Activated T-cell treated with anti-CD3 and anti-CD28 coated beads, Interleukin-2, amount 50 U/mL, for 72 hours (primary cell): ENCODE results near the gene FAM171A1. TPM values are rescaled to one million over a fixed set of nuclear protein-coding genes. Genes with fewer than 3 reads are reported as not detected.

Experiments used
- ATAC-seq, 2 donors: fragments of 150-1000 bp; cut with Tn5 transposase; replicated peaks in 1 of 2; 2 replicates each; pipeline ENCODE4 v1.10.0; 2021; ENCODE audit warnings: moderate library complexity in 2 of 2, mild to moderate bottlenecking in 1 of 2
- DNase-seq, 2 donors: peaks; one replicate each; pipeline ENCODE4 v3.0.0; 2021 to 2022; ENCODE audit warnings: mixed read lengths in 1 of 2
- H3K27ac Mint-ChIP-seq: one replicate; pipeline ENCODE4 v1.8.0; 2022; ENCODE audit warnings: mild to moderate bottlenecking, moderate library complexity, mixed read lengths
- H3K27me3 Mint-ChIP-seq: one replicate; pipeline ENCODE4 v1.8.0; 2022; ENCODE audit warnings: low read depth, mixed read lengths
- H3K36me3 Mint-ChIP-seq, 2 donors: one replicate each; pipeline ENCODE4 v1.8.0; 2022; ENCODE audit warnings: mixed read lengths in 2 of 2, mild to moderate bottlenecking in 1 of 2; ENCODE audit not compliant: insufficient read depth in 2 of 2
- H3K4me1 Mint-ChIP-seq: one replicate; pipeline ENCODE4 v1.8.0; 2022; ENCODE audit warnings: low read depth, mixed read lengths
- H3K4me3 Mint-ChIP-seq, 2 donors: one replicate each; pipeline ENCODE4 v1.8.0; 2022; ENCODE audit warnings: mild to moderate bottlenecking in 2 of 2, mixed read lengths in 2 of 2, moderate library complexity in 2 of 2
- H3K9me3 Mint-ChIP-seq, 2 donors: one replicate each; pipeline ENCODE4 v1.8.0; 2022; ENCODE audit warnings: mixed read lengths in 2 of 2
- total RNA-seq, 2 donors: library from RNA; stranded (reverse); gene quantifications; one replicate each; pipeline ENCODE4 v1.2.3, GENCODE V29; 2022

FAM171A1 gene
- total RNA-seq, 2 donors from 2014 or later: 4.2 to 6.2 TPM

DNA sequence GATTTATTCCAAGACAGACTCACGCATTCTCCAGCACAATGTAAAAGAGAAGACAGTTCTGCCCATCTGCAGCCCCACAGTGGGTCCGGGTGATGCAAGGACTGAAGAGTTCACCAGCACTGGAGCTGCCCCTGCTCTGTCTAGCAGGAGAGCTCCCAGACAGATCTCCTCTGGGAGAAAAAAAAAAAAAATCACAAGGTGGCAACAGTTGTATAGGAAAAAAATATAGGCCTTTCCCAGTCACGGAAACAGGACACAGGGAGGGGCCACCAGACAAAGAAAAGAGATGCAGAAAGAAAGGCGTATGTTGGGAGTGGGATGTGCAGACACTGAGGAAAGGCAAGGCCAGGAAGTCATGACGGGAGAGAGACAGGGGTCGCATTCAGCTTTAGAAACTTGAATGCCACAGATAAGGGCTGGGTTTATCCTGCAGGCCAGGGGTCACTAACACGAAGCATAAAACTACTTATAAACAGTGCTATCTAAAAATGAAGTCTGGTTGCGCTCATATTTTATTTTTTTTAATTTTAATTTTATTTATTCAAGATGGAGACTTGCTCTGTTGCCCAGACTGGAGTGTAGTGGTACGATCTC lies 54.1 kb downstream of the FAM171A1 start:
- DNase-seq (no peak), ATAC-seq (no peak)
- Mint-ChIP-seq H3K4me3 (no peak overlapping the region), H3K4me1 (peaks cover 6% of the 10 kb centered on the region), H3K36me3 (no peaks in the 10 kb centered on the region), H3K27ac (no peak overlapping the region), H3K27me3 (no peaks in the 10 kb centered on the region), H3K9me3 (no peaks in the 10 kb centered on the region)

GRCh38 chr10:15316145-15316544 lies 54.9 kb downstream of the FAM171A1 start:
- H3K4me1 Mint-ChIP-seq: peaks cover 6% of the 10 kb centered on the region
- H3K9me3 Mint-ChIP-seq: no peaks in the 10 kb centered on the region
- no peak for DNase-seq
- H3K27me3 Mint-ChIP-seq: no peaks in the 10 kb centered on the region
- ATAC-seq: no peak
- no peaks in the 10 kb centered on the region for H3K36me3 Mint-ChIP-seq
- H3K4me3 Mint-ChIP-seq: no peak overlapping the region
- H3K27ac Mint-ChIP-seq: no peak overlapping the region

DNA sequence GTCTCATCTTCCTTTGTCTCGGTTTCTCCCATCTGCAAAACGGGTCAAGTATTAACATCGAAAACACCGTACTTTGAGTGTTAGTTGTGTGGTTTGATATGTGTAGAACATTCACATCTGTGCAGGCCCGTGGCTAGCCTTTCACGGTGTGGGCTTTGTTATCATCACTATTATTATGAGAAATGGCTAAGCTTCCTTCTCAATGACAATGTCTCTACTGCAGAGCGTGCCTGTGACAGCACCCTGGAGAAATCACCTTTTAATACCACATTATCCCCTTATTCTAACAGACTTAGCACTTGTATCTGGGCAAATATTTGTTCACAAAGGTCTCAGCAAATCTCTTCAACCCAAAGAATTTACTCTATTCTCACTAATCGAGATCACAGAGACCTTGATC lies 55.8 kb downstream of the FAM171A1 start:
- no peak overlapping the region for H3K27ac Mint-ChIP-seq
- H3K36me3 Mint-ChIP-seq: no peaks in the 10 kb centered on the region
- ATAC-seq (no peak), DNase-seq (no peak)
- H3K4me3 Mint-ChIP-seq: no peak overlapping the region
- H3K4me1 Mint-ChIP-seq: peaks cover 6% of the 10 kb centered on the region
- no peaks in the 10 kb centered on the region for H3K27me3 Mint-ChIP-seq
- H3K9me3 Mint-ChIP-seq: no peaks in the 10 kb centered on the region

DNA sequence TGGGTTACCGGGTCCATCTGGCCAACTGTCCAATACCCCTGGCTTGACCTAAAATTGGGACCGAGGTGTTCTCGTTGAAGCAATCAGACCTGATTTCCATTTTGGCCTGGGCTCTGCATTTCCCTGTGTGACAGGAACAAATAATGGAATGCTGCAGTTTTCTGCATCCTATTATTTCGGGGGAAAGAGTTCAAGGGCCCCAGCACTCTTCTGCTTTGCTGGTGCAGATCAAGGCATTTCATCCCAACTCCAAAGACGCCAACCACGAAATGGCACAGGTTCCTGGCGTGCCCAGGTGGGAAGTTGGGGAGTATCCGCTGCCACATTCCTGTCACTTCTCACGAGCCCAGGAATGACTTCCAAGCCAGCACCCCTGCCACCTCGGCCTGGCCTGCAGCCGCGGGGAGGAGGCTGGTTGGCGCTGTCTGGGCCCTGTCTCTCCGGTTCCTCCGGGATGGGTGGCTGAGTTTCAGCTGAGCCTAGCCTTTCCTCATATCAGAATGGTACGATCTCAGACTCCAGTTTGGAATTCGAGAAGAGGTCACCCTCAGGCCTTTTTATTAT lies 56.5 kb downstream of the FAM171A1 start:
- Mint-ChIP-seq H3K36me3 (no peaks in the 10 kb centered on the region), H3K4me3 (no peak overlapping the region), H3K4me1 (peaks cover 6% of the 10 kb centered on the region), H3K27ac (no peak overlapping the region), H3K9me3 (no peaks in the 10 kb centered on the region), H3K27me3 (no peaks in the 10 kb centered on the region)
- ATAC-seq (no peak), DNase-seq (no peak)

GRCh38 chr10:15313843-15314242 lies 57.2 kb downstream of the FAM171A1 start:
- Mint-ChIP-seq H3K36me3 (no peaks in the 10 kb centered on the region), H3K4me1 (peaks cover 6% of the 10 kb centered on the region), H3K27ac (no peak overlapping the region)

DNA sequence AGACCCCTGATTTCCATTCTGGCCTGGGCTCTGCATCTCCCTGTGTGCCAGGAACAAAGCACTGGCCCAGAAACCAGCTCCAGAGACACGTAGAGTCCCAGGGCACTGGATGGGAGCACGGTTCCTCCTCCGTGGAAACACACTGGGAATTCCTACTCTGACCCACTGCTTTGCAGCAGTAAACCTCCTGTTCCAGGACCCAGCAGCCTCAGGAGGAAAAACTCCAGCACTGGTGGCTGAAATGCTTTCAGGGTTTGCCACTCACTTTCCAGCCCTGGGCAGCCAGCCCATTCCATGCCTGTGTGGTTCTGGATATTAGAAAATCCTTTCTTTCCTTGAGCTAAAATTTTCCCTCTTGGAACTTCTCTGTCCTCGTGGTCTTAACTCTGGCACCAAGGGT lies 58.0 kb downstream of the FAM171A1 start:
- no peaks in the 10 kb centered on the region for H3K9me3 Mint-ChIP-seq
- H3K4me3 Mint-ChIP-seq: no peak overlapping the region
- no peak overlapping the region for H3K27ac Mint-ChIP-seq
- H3K4me1 Mint-ChIP-seq: peaks cover 6% of the 10 kb centered on the region
- no peak for ATAC-seq
- DNase-seq: no peak
- no peaks in the 10 kb centered on the region for H3K36me3 Mint-ChIP-seq
- no peaks in the 10 kb centered on the region for H3K27me3 Mint-ChIP-seq

More at GRCh38 chr10:15313843-15314242, 57.2 kb downstream of the FAM171A1 start:
- ATAC-seq (no peak), DNase-seq (no peak)
- no peaks in the 10 kb centered on the region for H3K9me3 Mint-ChIP-seq
- no peak overlapping the region for H3K4me3 Mint-ChIP-seq
- no peaks in the 10 kb centered on the region for H3K27me3 Mint-ChIP-seq

DNA sequence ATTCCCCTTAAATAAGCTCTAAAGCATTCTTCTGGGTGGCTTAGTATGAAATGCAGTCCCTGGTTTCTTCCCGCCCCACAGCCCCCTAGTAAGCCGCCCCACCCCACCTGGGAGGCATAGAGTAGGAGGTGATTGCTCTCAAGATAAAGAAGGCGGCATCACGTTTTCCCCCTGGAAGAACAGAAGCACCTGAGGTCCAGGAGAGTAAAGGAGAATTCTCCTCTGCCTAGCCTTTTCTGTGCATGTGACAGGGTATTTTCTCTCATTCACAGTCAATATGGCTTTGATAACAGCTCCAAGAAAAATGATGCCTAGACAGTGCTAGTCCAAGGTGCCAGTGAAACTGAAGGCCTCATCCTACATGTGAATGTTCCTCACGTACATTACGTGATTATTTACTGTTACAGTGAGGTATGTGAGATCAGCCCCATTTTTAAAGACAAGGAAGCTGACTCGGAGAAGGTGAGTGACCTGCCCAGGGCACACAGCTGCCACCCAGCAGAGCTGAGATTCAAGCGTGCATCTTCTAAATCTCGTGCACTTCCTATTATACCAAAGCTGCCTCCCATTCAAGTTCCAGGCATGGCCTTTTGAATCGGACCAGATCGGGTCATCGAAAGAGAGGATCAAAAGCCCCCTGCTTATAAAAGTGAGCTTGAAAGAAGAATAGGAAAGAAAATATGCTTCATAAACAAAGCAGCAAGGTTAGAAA lies 59.4 kb downstream of the FAM171A1 start:
- no peaks in the 10 kb centered on the region for H3K27me3 Mint-ChIP-seq
- H3K4me1 Mint-ChIP-seq: peaks cover 6% of the 10 kb centered on the region
- H3K27ac Mint-ChIP-seq: no peak overlapping the region
- no peak for ATAC-seq
- H3K9me3 Mint-ChIP-seq: no peaks in the 10 kb centered on the region
- DNase-seq: no peak
- H3K4me3 Mint-ChIP-seq: no peak overlapping the region
- H3K36me3 Mint-ChIP-seq: no peaks in the 10 kb centered on the region

DNA sequence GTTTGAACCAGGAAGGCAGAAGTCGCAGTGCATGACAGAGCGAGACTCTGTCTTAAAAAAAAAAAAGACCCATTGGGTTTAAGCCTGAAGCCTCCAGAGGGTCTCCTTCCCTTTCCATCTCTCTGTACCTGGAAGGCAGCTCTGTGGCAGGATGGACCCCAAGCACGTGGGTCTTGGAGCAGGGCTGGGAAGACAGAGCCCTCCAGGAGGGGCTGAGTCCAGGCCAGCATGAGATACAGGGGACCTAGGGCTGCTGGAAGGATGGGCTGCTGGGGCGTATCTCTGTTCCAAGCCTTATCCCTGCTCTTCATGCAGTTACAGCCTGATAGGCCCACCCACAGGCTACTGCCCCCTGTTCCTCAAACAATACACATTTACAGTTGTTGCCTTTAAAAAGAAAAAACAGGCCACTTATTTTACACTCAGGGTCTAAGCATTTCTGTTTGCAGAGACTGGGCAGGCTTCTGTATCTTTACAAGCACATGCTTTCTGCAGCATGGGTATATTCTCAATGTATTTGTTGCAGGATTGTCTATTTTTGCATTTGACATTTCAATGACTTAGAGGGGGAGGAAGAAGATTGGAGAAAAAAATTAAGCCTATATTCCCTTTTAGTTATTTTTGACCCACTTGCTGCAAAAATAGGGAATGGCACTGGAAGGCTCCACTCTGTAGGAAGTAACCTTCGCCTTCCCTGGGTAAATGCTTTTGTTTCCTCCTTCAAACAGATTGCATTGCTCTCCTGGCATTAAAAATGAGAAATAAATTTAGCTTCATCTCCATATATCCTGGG lies 60.1 kb downstream of the FAM171A1 start:
- no peaks in the 10 kb centered on the region for H3K27me3 Mint-ChIP-seq
- H3K27ac Mint-ChIP-seq: no peak overlapping the region
- H3K4me3 Mint-ChIP-seq: no peak overlapping the region
- no peaks in the 10 kb centered on the region for H3K9me3 Mint-ChIP-seq
- no peak for ATAC-seq
- no peaks in the 10 kb centered on the region for H3K36me3 Mint-ChIP-seq
- DNase-seq: no peak
- peaks cover 6% of the 10 kb centered on the region for H3K4me1 Mint-ChIP-seq

DNA sequence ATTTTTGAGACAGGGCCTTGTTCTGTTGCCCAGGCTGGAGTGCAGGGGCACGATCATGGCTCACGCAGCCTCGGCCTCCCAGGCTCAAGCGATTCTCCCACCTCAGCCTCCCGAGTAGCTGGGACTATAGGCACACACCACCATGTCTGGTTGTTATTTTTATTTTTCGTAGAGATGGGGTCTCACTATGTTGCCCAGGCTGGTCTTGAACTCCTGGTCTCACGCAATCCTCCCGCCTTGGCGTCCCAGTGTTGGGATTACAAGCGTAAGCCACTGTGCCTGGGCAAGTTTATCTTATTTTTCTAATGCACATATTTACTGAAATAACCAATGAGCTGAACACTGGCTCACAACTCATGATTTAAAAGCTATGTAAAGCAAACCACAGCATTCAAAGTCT lies 61.9 kb downstream of the FAM171A1 start:
- Mint-ChIP-seq H3K9me3 (no peaks in the 10 kb centered on the region), H3K4me1 (peaks cover 6% of the 10 kb centered on the region), H3K27ac (no peak overlapping the region), H3K27me3 (peaks cover 4% of the 10 kb centered on the region), H3K4me3 (no peak overlapping the region), H3K36me3 (no peaks in the 10 kb centered on the region)
- ATAC-seq: no peak
- DNase-seq: no peak

DNA sequence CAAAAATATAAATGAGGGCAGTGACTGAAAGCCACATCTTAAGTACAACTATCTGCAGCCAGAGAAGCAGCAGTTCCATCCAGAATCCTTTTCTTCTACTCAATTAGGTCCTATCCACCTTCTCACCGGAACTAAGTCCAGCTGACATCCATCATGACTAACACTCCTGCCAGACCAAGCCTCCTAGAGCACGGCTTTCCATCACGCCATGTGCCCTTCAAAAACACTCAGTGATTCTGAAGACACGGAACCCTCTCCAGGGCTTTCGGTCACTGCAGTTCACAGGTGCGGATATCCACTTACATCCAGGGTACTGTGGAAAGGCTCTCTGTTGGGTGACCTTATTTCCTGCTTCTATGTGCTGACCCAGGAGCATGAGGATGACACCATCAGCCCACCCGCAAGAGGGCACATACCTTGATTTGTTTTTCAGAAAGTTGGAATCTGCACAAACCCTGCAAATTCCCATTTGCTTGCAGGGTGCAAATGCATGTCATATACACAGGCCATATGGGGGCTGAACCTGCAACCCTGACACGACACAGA lies 64.3 kb downstream of the FAM171A1 start:
- no peak overlapping the region for H3K4me3 Mint-ChIP-seq
- DNase-seq: no peak
- H3K4me1 Mint-ChIP-seq: no peaks in the 10 kb centered on the region
- no peaks in the 10 kb centered on the region for H3K9me3 Mint-ChIP-seq
- peaks cover 4% of the 10 kb centered on the region for H3K27me3 Mint-ChIP-seq
- ATAC-seq: no peak
- no peak overlapping the region for H3K27ac Mint-ChIP-seq
- no peaks in the 10 kb centered on the region for H3K36me3 Mint-ChIP-seq

DNA sequence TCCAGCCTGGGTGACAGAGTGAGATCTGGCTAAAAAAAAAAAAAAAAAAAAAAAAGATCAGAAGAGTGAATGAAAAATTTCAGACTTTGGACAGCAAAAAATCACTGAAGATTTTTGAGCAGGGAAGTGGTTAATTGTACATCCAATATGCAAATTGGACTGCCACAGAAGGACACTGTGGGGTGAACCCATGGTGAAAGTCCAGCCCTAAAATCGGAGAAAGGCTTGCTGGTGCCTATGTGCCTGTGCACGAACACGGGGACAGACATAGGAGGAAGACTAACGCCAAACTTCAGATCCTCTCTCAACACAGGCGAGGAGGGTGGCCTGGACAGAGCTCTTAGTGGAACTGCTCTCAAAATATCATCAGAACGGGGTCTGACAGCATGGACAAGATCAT lies 65.5 kb downstream of the FAM171A1 start:
- ATAC-seq: no peak
- Mint-ChIP-seq H3K9me3 (no peaks in the 10 kb centered on the region), H3K4me3 (no peak overlapping the region), H3K4me1 (no peaks in the 10 kb centered on the region), H3K27me3 (peaks cover 4% of the 10 kb centered on the region), H3K36me3 (no peaks in the 10 kb centered on the region), H3K27ac (no peak overlapping the region)
- DNase-seq: no peak

DNA sequence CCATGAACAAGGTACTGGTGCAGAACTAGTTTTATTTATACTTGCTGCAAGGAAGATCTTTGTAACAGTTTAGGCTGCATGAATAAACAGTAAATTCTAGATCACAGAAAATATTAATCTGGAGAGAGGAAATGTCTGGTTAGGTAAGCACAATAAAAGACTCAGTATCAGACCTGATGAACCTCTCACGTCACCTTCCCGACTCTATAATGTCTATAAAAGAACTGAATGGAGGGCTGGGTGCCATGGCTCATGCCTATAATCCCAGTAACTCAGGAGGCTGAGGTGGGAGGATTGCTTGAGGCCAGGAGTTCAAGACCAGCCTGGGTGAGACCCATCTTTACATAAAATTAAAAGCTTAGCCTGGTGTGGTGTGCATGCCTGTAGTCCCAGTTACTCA lies 65.9 kb downstream of the FAM171A1 start:
- ATAC-seq (no peak), DNase-seq (no peak)
- Mint-ChIP-seq H3K27me3 (peaks cover 4% of the 10 kb centered on the region), H3K4me1 (no peaks in the 10 kb centered on the region), H3K9me3 (no peaks in the 10 kb centered on the region), H3K4me3 (no peak overlapping the region), H3K36me3 (no peaks in the 10 kb centered on the region), H3K27ac (no peak overlapping the region)
